A673 (cell line): Measurements from ENCODE around the gene RAB27A. TPM values are rescaled to one million over a fixed set of nuclear protein-coding genes. Genes with fewer than 3 reads are reported as not detected.

Source experiments
- BruUV-seq: library from RNA; stranded (reverse); fragments of 400-500 nt; replicated peaks from 2 replicates; lab custom pipeline; 2021; lab: Mats Ljungman, UMichigan
- CTCF ChIA-PET: fragments of 300-600 bp; sonication (Branson Sonifier 250); formaldehyde crosslinking; loops from one replicate; lab custom pipeline; 2022; ENCODE audit warnings: antibody characterized with exemption; lab: Charles Lee
- POLR2A ChIA-PET: fragments of 300-600 bp; sonication (Branson Sonifier 250); formaldehyde crosslinking; loops from one replicate; lab custom pipeline; 2022; ENCODE audit warnings: antibody characterized with exemption; ENCODE audit not compliant: low non-redundant PET; lab: Charles Lee
- DNase-seq: peaks from one replicate; pipeline ENCODE4 v3.0.0-alpha.2; 2015; ENCODE audit warnings: low spot score
- H3K27ac ChIP-seq: fragments of 200-600 bp; sonication (generic); 2 replicates; pipeline ENCODE4 v1.5.1; 2016; ENCODE audit warnings: mixed run types, low read depth, mild to moderate bottlenecking, mixed read lengths, antibody characterized with exemption, low read length; ENCODE audit not compliant: poor library complexity, severe bottlenecking
- H3K27me3 ChIP-seq: fragments of 200-600 bp; sonication (generic); replicated peaks from 2 replicates; pipeline ENCODE4 v1.6.1; 2017; ENCODE audit warnings: mixed run types, low read depth, mild to moderate bottlenecking, mixed read lengths, antibody characterized with exemption, low read length; ENCODE audit not compliant: insufficient read depth, poor library complexity
- H3K36me3 ChIP-seq: fragments of 200-600 bp; sonication (generic); 2 replicates; pipeline ENCODE4 v1.6.1; 2016; ENCODE audit warnings: mixed run types, mild to moderate bottlenecking, mixed read lengths, antibody characterized with exemption, low read length; ENCODE audit not compliant: insufficient read depth, poor library complexity, severe bottlenecking
- H3K4me1 ChIP-seq: fragments of 200-600 bp; sonication (generic); 2 replicates; pipeline ENCODE4 v1.6.1; 2017; ENCODE audit warnings: mixed run types, mild to moderate bottlenecking, mixed read lengths, antibody characterized with exemption, low read length; ENCODE audit not compliant: insufficient read depth, poor library complexity, severe bottlenecking
- H3K4me3 ChIP-seq: fragments of 200-600 bp; sonication (generic); 2 replicates; pipeline ENCODE4 v1.5.1; 2016; ENCODE audit warnings: low read depth, mixed run types, mild to moderate bottlenecking, mixed read lengths, low read length; ENCODE audit not compliant: poor library complexity, severe bottlenecking
- H3K9me3 ChIP-seq: fragments of 200-600 bp; sonication (generic); 2 replicates; pipeline ENCODE4 v1.6.1; 2016; ENCODE audit warnings: mixed run types, low read depth, mild to moderate bottlenecking, mixed read lengths, antibody characterized with exemption, low read length; ENCODE audit not compliant: poor library complexity, severe bottlenecking
- CTCF ChIP-seq: fragments of 300-800, 200-600 bp; sonication (generic); conservative IDR thresholded peaks from 2 replicates; pipeline ENCODE4 v1.5.1; 2017; ENCODE audit warnings: low read depth, mild to moderate bottlenecking, antibody characterized with exemption, low read length, moderate library complexity, mixed read lengths
- EZH2 ChIP-seq: fragments of 200-600 bp; sonication (generic); IDR thresholded peaks from 2 replicates; pipeline ENCODE4 v1.6.1; 2017; ENCODE audit warnings: borderline replicate concordance, low read depth, mild to moderate bottlenecking, mixed read lengths, antibody characterized with exemption, low read length; ENCODE audit not compliant: poor library complexity, severe bottlenecking
- intact Hi-C: fragments of 100-400 bp; cut with micrococcal nuclease; formaldehyde crosslinking; loops from one replicate; pipeline ENCODE4 v1.10.0; 2022; ENCODE audit not compliant: unreplicated experiment
- total RNA-seq: library from RNA; stranded (reverse); gene quantifications from 2 replicates; pipeline ENCODE4 v1.2.3, GENCODE V29; 2021

The RAB27A gene
- total RNA-seq, 1 experiment from 2014 or later = 1.8 TPM

- no peak for DNase-seq
- intact Hi-C loops = no loop called here
- no peaks in the 10 kb centered on the region for H3K4me1 ChIP-seq
- no peak for TF ChIP-seq CTCF
- no peak for TF ChIP-seq EZH2
- H3K36me3 ChIP-seq = no peaks in the 10 kb centered on the region
- ChIA-PET POLR2A (no interaction called here), CTCF (no interaction called here)
- no TSS peak for BruUV-seq
- H3K27ac ChIP-seq = no peak overlapping the region
- peaks cover 15% of the 10 kb centered on the region for H3K27me3 ChIP-seq
- no peak overlapping the region for H3K4me3 ChIP-seq
- no peaks in the 10 kb centered on the region for H3K9me3 ChIP-seq
Measured at GRCh38 chr15:55239440-55240124, 50.0 kb downstream of the RAB27A start.

- no peak overlapping the region for H3K4me3 ChIP-seq
- no TSS peak for BruUV-seq
- no peak for TF ChIP-seq EZH2
- TF ChIP-seq CTCF = no peak
- POLR2A ChIA-PET = no interaction called here
- intact Hi-C loops = no loop called here
- DNase-seq = no peak
- CTCF ChIA-PET = no interaction called here
- no peak overlapping the region for H3K27ac ChIP-seq
- no peaks in the 10 kb centered on the region for H3K36me3 ChIP-seq
- H3K9me3 ChIP-seq = no peaks in the 10 kb centered on the region
- no peaks in the 10 kb centered on the region for H3K4me1 ChIP-seq
- peaks cover 15% of the 10 kb centered on the region for H3K27me3 ChIP-seq
Measured at GRCh38 chr15:55238877-55239276, 50.7 kb downstream of the RAB27A start.

DNA sequence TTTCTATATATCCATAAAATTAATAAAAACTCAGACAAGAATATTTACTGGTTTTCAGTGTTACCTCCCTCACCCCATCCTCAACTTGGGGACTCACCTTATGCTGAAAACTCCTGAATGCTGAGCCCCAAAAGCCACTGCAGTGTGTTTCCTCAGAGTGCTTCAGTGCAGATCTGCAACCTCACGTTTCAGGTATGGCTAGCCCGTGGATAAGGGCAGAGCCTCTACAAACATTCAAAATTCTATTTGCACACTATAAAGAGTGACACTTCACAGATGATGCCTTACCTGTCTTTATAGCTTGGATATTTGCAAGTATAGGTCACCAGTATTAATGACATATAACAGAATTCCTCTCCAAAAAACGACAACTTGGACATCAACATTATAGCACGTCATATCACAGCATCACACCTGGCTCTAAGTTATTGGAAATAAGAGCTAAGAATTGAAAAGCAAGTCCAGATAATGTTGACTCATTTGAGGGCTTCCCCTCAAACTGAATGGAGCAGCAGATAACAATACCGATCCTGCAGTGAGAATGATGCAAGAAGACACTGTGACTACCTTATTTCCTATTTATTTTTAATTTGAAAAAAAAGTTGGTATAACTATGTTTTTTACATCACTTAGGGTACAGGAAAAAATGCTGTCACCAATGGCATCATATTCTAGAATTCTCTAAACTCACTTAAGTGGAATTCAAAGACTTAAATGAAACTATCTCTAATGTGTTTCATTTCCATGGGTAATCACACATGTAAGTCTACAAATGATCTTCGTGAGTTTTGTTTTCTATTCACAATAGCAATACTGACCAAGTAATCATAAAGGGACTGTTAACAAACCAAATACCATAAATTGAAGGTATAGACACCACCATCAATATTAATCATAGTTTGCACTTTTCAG is 52.1 kb downstream of the RAB27A start:
- intact Hi-C loops = no loop called here
- Histone ChIP-seq H3K36me3 (no peaks in the 10 kb centered on the region), H3K4me1 (no peaks in the 10 kb centered on the region), H3K4me3 (no peak overlapping the region), H3K9me3 (no peaks in the 10 kb centered on the region), H3K27me3 (peaks cover 12% of the 10 kb centered on the region), H3K27ac (no peak overlapping the region)
- no TSS peak for BruUV-seq
- DNase-seq = no peak
- CTCF ChIA-PET = no interaction called here
- POLR2A ChIA-PET = no interaction called here
- TF ChIP-seq EZH2 (no peak), CTCF (no peak)
